HepG2 (cell line): ENCODE results near the gene MAPK8. TPM values are rescaled to one million over a fixed set of nuclear protein-coding genes. Genes with fewer than 3 reads are reported as not detected.

Experiments
- ATAC-seq: fragments of 200-7000 bp; cut with Tn5 transposase; 3 replicates; pipeline ENCODE4 v1.9.1; 2020; ENCODE audit warnings: mild to moderate bottlenecking, moderate library complexity
- BruUV-seq: library from RNA; stranded (reverse); fragments of 400-500 nt; replicated peaks from 2 replicates; lab custom pipeline; 2021; lab: Mats Ljungman, UMichigan
- CTCF ChIA-PET: fragments of 300-600 bp; formaldehyde crosslinking; extraction: SDS; loops from one replicate; lab custom pipeline; 2021; ENCODE audit warnings: low total read pairs, inconsistent platforms, low intra/inter-chr PET ratio; lab: Yijun Ruan, JAX
- POLR2A ChIA-PET: fragments of 350-600 bp; sonication (Branson Sonifier 250); formaldehyde crosslinking; loops from one replicate; lab custom pipeline; 2020; ENCODE audit warnings: antibody characterized with exemption, inconsistent platforms; lab: Yijun Ruan, JAX
- DNase-seq: peaks from one replicate; pipeline ENCODE4 v3.0.0-alpha.2; 2015; ENCODE audit warnings: low spot score
- FAIRE-seq: peaks from 3 replicates; lab custom pipeline; 2011; peaks lifted over from hg19 to GRCh38; lab: Jason Lieb, UNC
- H2AFZ ChIP-seq: one replicate; pipeline ENCODE4 v1.6.1; 2011; ENCODE audit warnings: low read length, inconsistent platforms
- H3K27ac ChIP-seq: fragments of 300-600 bp; 3 replicates; pipeline ENCODE4 v1.8.0; 2011; ENCODE audit warnings: mixed run types, mild to moderate bottlenecking, mixed read lengths, low read length, inconsistent platforms; ENCODE audit not compliant: insufficient read depth; ENCODE audit errors: extremely low read length
- H3K27me3 ChIP-seq, 2 experiments: fragments of 200-600 bp in 1 of 2; 2 replicates in 1 of 2; 3 replicates in 1 of 2; pipeline versions ENCODE4 v1.6.0 to v1.8.0; 2011; ENCODE audit warnings: low read length in 2 of 2, mild to moderate bottlenecking in 2 of 2, moderate library complexity in 2 of 2, inconsistent platforms in 1 of 2; ENCODE audit not compliant: insufficient read depth in 2 of 2, control insufficient read depth in 1 of 2
- H3K36me3 ChIP-seq, 2 experiments: fragments of 200-600 bp in 1 of 2; replicated peaks in 1 of 2; 2 replicates in 1 of 2; 3 replicates in 1 of 2; pipeline versions ENCODE4 v1.5.1 to v1.8.0; 2011; ENCODE audit warnings: low read length in 2 of 2, inconsistent platforms in 1 of 2; ENCODE audit not compliant: insufficient read depth in 2 of 2, control insufficient read depth in 1 of 2
- H3K4me1 ChIP-seq: 2 replicates; pipeline ENCODE4 v1.5.1; 2012; ENCODE audit warnings: low read length, inconsistent platforms; ENCODE audit not compliant: insufficient read depth
- H3K4me2 ChIP-seq: 2 replicates; pipeline ENCODE4 v1.6.0; 2011; ENCODE audit warnings: low read depth, low read length, inconsistent platforms
- H3K4me3 ChIP-seq, 3 experiments: fragments of 200-600 bp in 1 of 3; sonication (generic), shearing (Covaris generic) in 1 of 3; replicated peaks in 1 of 3; 2 replicates each; pipeline ENCODE4 v1.5.1; 2011 to 2016; ENCODE audit warnings: low read length in 3 of 3, inconsistent platforms in 2 of 3, low read depth in 2 of 3, mild to moderate bottlenecking in 2 of 3, control low read depth in 1 of 3, mixed read lengths in 1 of 3; ENCODE audit not compliant: insufficient read depth in 1 of 3
- H3K79me2 ChIP-seq: one replicate; pipeline ENCODE4 v1.6.1; 2011; ENCODE audit warnings: low read length, inconsistent platforms; ENCODE audit not compliant: insufficient read depth
- H3K9ac ChIP-seq: 2 replicates; pipeline ENCODE4 v1.6.0; 2011; ENCODE audit warnings: mild to moderate bottlenecking, low read depth, low read length, inconsistent platforms; ENCODE audit not compliant: insufficient read depth
- H3K9me3 ChIP-seq: 2 replicates; pipeline ENCODE4 v1.5.1; 2012; ENCODE audit warnings: mild to moderate bottlenecking, low read length
- H4K20me1 ChIP-seq: 2 replicates; pipeline ENCODE4 v1.6.0; 2011; ENCODE audit warnings: inconsistent platforms, mild to moderate bottlenecking, low read length, moderate library complexity; ENCODE audit not compliant: insufficient read depth
- CBX1 ChIP-seq: IDR thresholded peaks from one replicate; pipeline ENCODE4 v1.6.1; 2016; ENCODE audit warnings: antibody characterized with exemption, low read depth
- JUN ChIP-seq: sonication (generic); formaldehyde crosslinking; IDR thresholded peaks from 2 replicates; pipeline ENCODE4 v1.4.0; 2020; ENCODE audit warnings: mild to moderate bottlenecking, missing genetic modification reagents
- MED1 ChIP-seq: sonication (generic); formaldehyde crosslinking; IDR thresholded peaks from 2 replicates; pipeline ENCODE4 v1.4.0; 2020; ENCODE audit warnings: missing genetic modification reagents
- MXD4 ChIP-seq: IDR thresholded peaks from 2 replicates; pipeline ENCODE4 v1.6.1; 2016; ENCODE audit warnings: mild to moderate bottlenecking, missing biosample characterization, missing genetic modification reagents
- PITX1 ChIP-seq: sonication (generic); formaldehyde crosslinking; IDR thresholded peaks from 2 replicates; pipeline ENCODE4 v1.5.1; 2020; ENCODE audit warnings: mild to moderate bottlenecking, missing genetic modification reagents
- PTBP1 ChIP-seq: fragments of 200-400 bp; formaldehyde crosslinking; IDR thresholded peaks from 2 replicates; pipeline ENCODE4 v1.6.1; 2018; ENCODE audit warnings: low read length, low read depth; ENCODE audit not compliant: poor library complexity, severe bottlenecking
- RFX3 ChIP-seq: IDR thresholded peaks from 2 replicates; pipeline ENCODE4 v1.6.1; 2016; ENCODE audit warnings: missing biosample characterization, missing genetic modification reagents
- SRF ChIP-seq: IDR thresholded peaks from 2 replicates; pipeline ENCODE4 v1.6.1; 2011; ENCODE audit warnings: mild to moderate bottlenecking, low read depth, low read length, moderate library complexity
- ZBTB3 ChIP-seq: sonication (generic); formaldehyde crosslinking; IDR thresholded peaks from 2 replicates; pipeline ENCODE4 v1.4.0; 2020; ENCODE audit warnings: low read depth, mild to moderate bottlenecking, moderate library complexity, missing genetic modification reagents, borderline replicate concordance
- ZFP37 ChIP-seq: sonication (generic); formaldehyde crosslinking; IDR thresholded peaks from 2 replicates; pipeline ENCODE4 v1.4.0; 2020; ENCODE audit warnings: missing genetic modification reagents, borderline replicate concordance
- ZKSCAN1 ChIP-seq: fragments of 150-350 bp; IDR thresholded peaks from 2 replicates; pipeline ENCODE4 v1.6.1; 2014; ENCODE audit warnings: low read length
- ZMYM3 ChIP-seq: sonication (generic); formaldehyde crosslinking; IDR thresholded peaks from 2 replicates; pipeline ENCODE4 v1.5.1; 2020; ENCODE audit warnings: mild to moderate bottlenecking, missing genetic modification reagents
- ZNF441 ChIP-seq: sonication (generic); formaldehyde crosslinking; IDR thresholded peaks from 2 replicates; pipeline ENCODE4 v1.7.0; 2021; ENCODE audit warnings: missing genetic modification reagents, borderline replicate concordance
- ZNF558 ChIP-seq: sonication (generic); formaldehyde crosslinking; IDR thresholded peaks from 2 replicates; pipeline ENCODE4 v1.9.0; 2022; ENCODE audit warnings: mild to moderate bottlenecking, missing genetic modification reagents, borderline replicate concordance
- WGBS: methylation state at CpG from one replicate; pipeline ENCODE4 v1.1.6; 2017; ENCODE audit warnings: low lambda C conversion rate; 5-methylcytosine and 5-hydroxymethylcytosine counted together
- in situ Hi-C: cut with HindIII; loops from 2 replicates; pipeline ENCODE4 v1.10.0; 2017; ENCODE audit warnings: low pct_unique_long_range_greater_than_20kb; ENCODE audit not compliant: extremely low pct_ligation_motif_present
- intact Hi-C: fragments of 100-400 bp; cut with micrococcal nuclease; formaldehyde crosslinking; loops from one replicate; pipeline ENCODE4 v1.10.0; 2022; ENCODE audit not compliant: unreplicated experiment
- polyA plus RNA-seq, 8 experiments: library from polyadenylated mRNA; depleted of rRNA in 3 of 8; stranded (reverse) in 7 of 8; unstranded in 1 of 8; fragments of >200 nt; fragmentation: Illumina TruSeq in 4 of 8; extraction: Trizol in 4 of 8; gene quantifications; 2 replicates each; pipeline versions ENCODE4 v1.2.1 to v1.2.3, GENCODE V29; 2011 to 2016; ENCODE audit warnings: low read depth in 4 of 8, missing spikeins in 1 of 8, mixed read lengths in 1 of 8; ENCODE audit not compliant: insufficient read depth in 1 of 8
- total RNA-seq, 5 experiments: library from RNA; depleted of rRNA; stranded (reverse); fragments of >200 nt; fragmentation: Illumina TruSeq; extraction: Trizol; gene quantifications; 2 replicates each; pipeline ENCODE4 v1.2.3, GENCODE V29; 2016; ENCODE audit warnings: low read depth in 1 of 5
- TF ChIP-seq, protein P1 (sequence below): IDR thresholded peaks from 2 replicates; pipeline ENCODE4 v1.6.1; 2016; ENCODE audit warnings: missing compliant biosample characterization, missing genetic modification reagents, borderline replicate concordance

The MAPK8 gene
- total and polyA plus RNA-seq, 2 of the 13 experiments (the other 11 are each of a cell fraction or from before 2014, with no cell fraction given) = 41.6 to 47.3 TPM

DNA sequence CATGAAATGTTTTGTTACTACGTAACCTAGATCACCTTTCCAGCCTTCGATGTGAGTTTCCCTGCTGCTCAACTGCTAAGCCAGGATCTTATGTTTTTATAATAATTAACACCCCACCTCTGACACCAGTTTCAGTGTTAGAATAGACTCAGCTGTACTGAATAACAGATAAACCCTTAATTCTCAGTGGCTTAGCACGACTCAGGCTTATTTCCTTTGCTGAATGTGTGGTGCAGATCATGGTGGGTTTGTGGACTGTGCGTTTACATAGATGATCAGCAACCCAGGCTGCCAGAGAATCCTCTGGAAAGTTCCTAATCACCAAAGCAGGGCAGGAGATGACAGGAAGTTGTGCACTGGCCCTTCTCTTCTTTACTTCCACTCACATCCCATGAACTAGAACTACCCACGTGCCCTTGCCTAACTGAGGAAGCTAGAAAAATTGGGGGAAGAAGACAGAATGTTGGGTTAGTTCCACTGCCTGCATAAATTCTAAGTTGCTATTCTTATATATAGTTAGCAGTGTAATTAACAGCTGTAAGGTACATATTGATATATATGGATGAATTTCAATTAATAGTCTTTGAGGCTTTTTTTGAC lies 111.8 kb downstream of the MAPK8 start:
- H3K27me3 ChIP-seq = no peaks in the 10 kb centered on the region
- 95% methylated on average over 5 of the region's 5 CpGs for whole genome bisulfite sequencing
- no peaks in the 10 kb centered on the region for H3K9me3 ChIP-seq
- no peak for DNase-seq
- BruUV-seq = no TSS peak
- intact Hi-C loops = loop anchor here (10.0 kb wide), 1 partner anchor 53 kb away; no protein-coding TSS in a partner anchor
- H3K4me3 ChIP-seq = no peak overlapping the region
- H3K27ac ChIP-seq = no peak overlapping the region
- ATAC-seq = no peak
- H3K4me2 ChIP-seq = no peak overlapping the region
- CTCF ChIA-PET = no interaction called here
- H3K79me2 ChIP-seq = no peaks in the 10 kb centered on the region
- TF ChIP-seq MED1 (CRISPR knock-in tag) = no peak
- no peak for TF ChIP-seq ZKSCAN1
- TF ChIP-seq JUN (CRISPR knock-in tag) = no peak
- no peak for TF ChIP-seq CBX1
- TF ChIP-seq SRF = no peak
- no peak for TF ChIP-seq RFX3 (CRISPR knock-in tag)
- no peak for TF ChIP-seq ZNF558
- TF ChIP-seq MXD4 (CRISPR knock-in tag) = no peak
- TF ChIP-seq ZFP37 (CRISPR knock-in tag) = no peak
- TF ChIP-seq ZNF441 (CRISPR knock-in tag) = no peak
- TF ChIP-seq ZBTB3 (CRISPR knock-in tag) = no peak
- no peak for TF ChIP-seq PTBP1
- no peak for TF ChIP-seq PITX1 (CRISPR knock-in tag)
- TF ChIP-seq, protein P1, sequence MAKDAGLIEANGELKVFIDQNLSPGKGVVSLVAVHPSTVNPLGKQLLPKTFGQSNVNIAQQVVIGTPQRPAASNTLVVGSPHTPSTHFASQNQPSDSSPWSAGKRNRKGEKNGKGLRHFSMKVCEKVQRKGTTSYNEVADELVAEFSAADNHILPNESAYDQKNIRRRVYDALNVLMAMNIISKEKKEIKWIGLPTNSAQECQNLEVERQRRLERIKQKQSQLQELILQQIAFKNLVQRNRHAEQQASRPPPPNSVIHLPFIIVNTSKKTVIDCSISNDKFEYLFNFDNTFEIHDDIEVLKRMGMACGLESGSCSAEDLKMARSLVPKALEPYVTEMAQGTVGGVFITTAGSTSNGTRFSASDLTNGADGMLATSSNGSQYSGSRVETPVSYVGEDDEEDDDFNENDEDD (CRISPR knock-in tag) = no peak
- TF ChIP-seq ZMYM3 (CRISPR knock-in tag) = no peak
- FAIRE-seq = no peak
- POLR2A ChIA-PET = no interaction called here
- in situ Hi-C loops = no loop called here
- H4K20me1 ChIP-seq = no peaks in the 10 kb centered on the region
- no peak overlapping the region for H2AFZ ChIP-seq
- no peaks in the 10 kb centered on the region; a peak in 1 of 5 replicates for H3K36me3 ChIP-seq
- H3K4me1 ChIP-seq = peaks cover 36% of the 10 kb centered on the region
- H3K9ac ChIP-seq = no peak overlapping the region
